OCI-LY7 (cell line): ENCODE results near the gene ARHGEF11.

Experiments
- EZH2phosphoT487 ChIP-seq: fragments of 200-600 bp; sonication (generic); IDR thresholded peaks from 2 replicates; pipeline ENCODE4 v1.6.1; 2018; ENCODE audit warnings: low read depth, borderline replicate concordance, mild to moderate bottlenecking, mixed run types, antibody characterized with exemption, low read length, moderate library complexity, mixed read lengths
- TF ChIP-seq, protein P1 (sequence below): fragments of 200-600 bp; sonication (generic); conservative IDR thresholded peaks from 2 replicates; pipeline ENCODE4 v1.5.1; 2014; ENCODE audit warnings: mild to moderate bottlenecking, antibody characterized with exemption, low read length, moderate library complexity, mixed read lengths

DNA sequence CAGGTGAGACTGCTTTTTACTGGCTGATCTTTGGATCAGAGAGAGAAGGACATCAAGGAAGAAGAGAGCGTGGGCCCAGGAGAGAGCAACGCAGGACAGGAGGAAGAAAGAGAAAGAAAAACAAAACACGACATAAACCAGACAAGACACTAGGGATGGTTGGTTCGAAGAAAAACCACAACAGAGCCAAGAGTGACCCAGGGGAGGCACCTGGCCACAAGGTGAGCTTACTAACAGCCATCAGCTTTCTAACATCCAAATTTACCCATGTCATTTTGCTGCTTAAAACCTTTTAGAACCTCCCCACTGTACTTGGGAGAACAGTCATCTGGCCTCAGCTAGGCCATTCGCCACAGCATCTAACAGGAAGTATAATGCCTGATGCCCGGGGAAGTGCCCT is 57.8 kb downstream of the ARHGEF11 start:
- TF ChIP-seq, protein P1, sequence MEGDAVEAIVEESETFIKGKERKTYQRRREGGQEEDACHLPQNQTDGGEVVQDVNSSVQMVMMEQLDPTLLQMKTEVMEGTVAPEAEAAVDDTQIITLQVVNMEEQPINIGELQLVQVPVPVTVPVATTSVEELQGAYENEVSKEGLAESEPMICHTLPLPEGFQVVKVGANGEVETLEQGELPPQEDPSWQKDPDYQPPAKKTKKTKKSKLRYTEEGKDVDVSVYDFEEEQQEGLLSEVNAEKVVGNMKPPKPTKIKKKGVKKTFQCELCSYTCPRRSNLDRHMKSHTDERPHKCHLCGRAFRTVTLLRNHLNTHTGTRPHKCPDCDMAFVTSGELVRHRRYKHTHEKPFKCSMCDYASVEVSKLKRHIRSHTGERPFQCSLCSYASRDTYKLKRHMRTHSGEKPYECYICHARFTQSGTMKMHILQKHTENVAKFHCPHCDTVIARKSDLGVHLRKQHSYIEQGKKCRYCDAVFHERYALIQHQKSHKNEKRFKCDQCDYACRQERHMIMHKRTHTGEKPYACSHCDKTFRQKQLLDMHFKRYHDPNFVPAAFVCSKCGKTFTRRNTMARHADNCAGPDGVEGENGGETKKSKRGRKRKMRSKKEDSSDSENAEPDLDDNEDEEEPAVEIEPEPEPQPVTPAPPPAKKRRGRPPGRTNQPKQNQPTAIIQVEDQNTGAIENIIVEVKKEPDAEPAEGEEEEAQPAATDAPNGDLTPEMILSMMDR: no peak
- TF ChIP-seq EZH2phosphoT487: no peak
